ENCODE results near the gene CPNE5.

CPNE5 gene

GRCh38 chr6:36833182-36833789 is 6.0 kb downstream of the CPNE5 start:
- DNase-seq: no peak

GRCh38 chr6:36832313-36832712 is 6.9 kb downstream of the CPNE5 start:
- no peak for DNase-seq

- no peak for DNase-seq
Observed at GRCh38 chr6:36830577-36830976, 8.7 kb downstream of the CPNE5 start.

- DNase-seq: no peak
Observed at GRCh38 chr6:36829919-36830544, 9.2 kb downstream of the CPNE5 start.

- no peak for DNase-seq
Observed at GRCh38 chr6:36827261-36828079, 11.8 kb downstream of the CPNE5 start.

- DNase-seq: no peak
Observed at GRCh38 chr6:36826520-36827227, 12.6 kb downstream of the CPNE5 start.

- no peak for DNase-seq
Observed at GRCh38 chr6:36825994-36826393, 13.2 kb downstream of the CPNE5 start.

GRCh38 chr6:36825452-36825851 is 13.8 kb downstream of the CPNE5 start:
- no peak for DNase-seq

- DNase-seq: no peak
Observed at GRCh38 chr6:36824253-36824652, 15.0 kb downstream of the CPNE5 start.

- DNase-seq: no peak
Observed at GRCh38 chr6:36823421-36824096, 15.7 kb downstream of the CPNE5 start.

- no peak for DNase-seq
Observed at GRCh38 chr6:36822506-36823269, 16.6 kb downstream of the CPNE5 start.

- DNase-seq: no peak
Observed at GRCh38 chr6:36821581-36822335, 17.5 kb downstream of the CPNE5 start.

- DNase-seq: no peak
Observed at GRCh38 chr6:36820700-36821580, 18.3 kb downstream of the CPNE5 start.

- no peak for DNase-seq
Observed at GRCh38 chr6:36818756-36819155, 20.5 kb downstream of the CPNE5 start.

- no peak for DNase-seq
Observed at GRCh38 chr6:36817847-36818246, 21.4 kb downstream of the CPNE5 start.

- no peak for DNase-seq
Observed at GRCh38 chr6:36817176-36817817, 21.9 kb downstream of the CPNE5 start.

GRCh38 chr6:36815962-36816735 is 23.1 kb downstream of the CPNE5 start:
- DNase-seq: no peak

- DNase-seq: no peak
Observed at GRCh38 chr6:36814249-36814648, 25.0 kb downstream of the CPNE5 start.

GRCh38 chr6:36813526-36813925 is 25.7 kb downstream of the CPNE5 start:
- DNase-seq: no peak

Measured in cortex of kidney (tissue), 1 donor.